HG03280 (cell line): ENCODE data around the gene KCNK6.

Experiments
- ATAC-seq: cut with Tn5 transposase; IDR thresholded peaks from one replicate; pipeline ENCODE4 v1.9.1; 2021; ENCODE audit warnings: mild to moderate bottlenecking, moderate library complexity; ENCODE audit not compliant: unreplicated experiment

Gene KCNK6

GRCh38 chr19:38294090-38294489, 25.6 kb upstream of the KCNK6 start:
- no peak for ATAC-seq

GRCh38 chr19:38298821-38299680, 20.6 kb upstream of the KCNK6 start:
- no peak for ATAC-seq

- ATAC-seq: no peak
Observed at GRCh38 chr19:38303517-38304351, 15.9 kb upstream of the KCNK6 start, which contains the start of gene C19orf33. Gene C19orf33, plus strand, starts transcription at chr19:38304251. Its CDS starts 11 bp downstream, at chr19:38304262.

- ATAC-seq: no peak
Observed at GRCh38 chr19:38304352-38304865, 15.2 kb upstream of the KCNK6 start.

- no peak for ATAC-seq
Observed at GRCh38 chr19:38304866-38305429, 14.7 kb upstream of the KCNK6 start.

GRCh38 chr19:38306236-38306635, 13.4 kb upstream of the KCNK6 start:
- no peak for ATAC-seq

GRCh38 chr19:38307076-38307475, 12.6 kb upstream of the KCNK6 start:
- no peak for ATAC-seq

- no peak for ATAC-seq
Observed at GRCh38 chr19:38307597-38307996, 12.0 kb upstream of the KCNK6 start.

GRCh38 chr19:38308006-38308766, 11.5 kb upstream of the KCNK6 start:
- no peak for ATAC-seq

- ATAC-seq: no peak
Observed at GRCh38 chr19:38308926-38309614, 10.6 kb upstream of the KCNK6 start.

- ATAC-seq: no peak
Observed at GRCh38 chr19:38309615-38310278, 9.9 kb upstream of the KCNK6 start.

- no peak for ATAC-seq
Observed at GRCh38 chr19:38310279-38310670, 9.4 kb upstream of the KCNK6 start.

GRCh38 chr19:38310986-38311385, 8.7 kb upstream of the KCNK6 start:
- no peak for ATAC-seq

GRCh38 chr19:38315657-38316476, 3.8 kb upstream of the KCNK6 start, which contains the start of gene YIF1B:
Gene YIF1B, minus strand, starts transcription at chr19:38315947. Its CDS starts 30 bp downstream, at chr19:38315917.
- peak; percentile 88 for ATAC-seq

- ATAC-seq: no peak
Observed at GRCh38 chr19:38316477-38317067, 3.1 kb upstream of the KCNK6 start.

GRCh38 chr19:38317104-38317612, 2.5 kb upstream of the KCNK6 start:
- ATAC-seq: no peak

- no peak for ATAC-seq
Observed at GRCh38 chr19:38318660-38319059, 985 bp upstream of the KCNK6 start.

- ATAC-seq: no peak
Observed at GRCh38 chr19:38320969-38321339, 1.3 kb downstream of the KCNK6 start.
